ENCODE measurements around the gene CD99L2.

Gene CD99L2

DNA sequence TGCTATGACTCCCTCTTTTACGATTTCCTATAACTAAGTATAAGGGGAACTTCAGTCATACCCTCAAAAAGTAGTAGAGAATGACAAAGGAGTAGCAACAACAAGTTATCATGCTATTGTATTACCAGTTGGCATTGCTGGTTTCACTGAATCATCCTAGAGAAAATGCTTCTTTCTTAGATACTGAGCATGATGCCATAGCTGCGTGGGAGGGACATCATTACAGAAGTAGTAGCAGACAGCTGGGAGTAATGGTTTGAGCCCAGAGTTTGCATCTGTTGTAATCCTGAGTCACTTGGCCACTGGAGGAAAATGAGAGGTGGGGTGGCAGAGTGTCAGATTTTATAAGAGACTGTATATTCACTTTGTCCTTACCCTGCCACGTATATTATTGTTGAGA, 166.7 kb downstream of the CD99L2 start:
- no peak overlapping the region for H3K4me3 ChIP-seq (ENCODE audit: low read depth, low read length)
- H3K36me3 ChIP-seq (replicated peaks), result no peaks in the 10 kb centered on the region
- TF ChIP-seq, protein P1, sequence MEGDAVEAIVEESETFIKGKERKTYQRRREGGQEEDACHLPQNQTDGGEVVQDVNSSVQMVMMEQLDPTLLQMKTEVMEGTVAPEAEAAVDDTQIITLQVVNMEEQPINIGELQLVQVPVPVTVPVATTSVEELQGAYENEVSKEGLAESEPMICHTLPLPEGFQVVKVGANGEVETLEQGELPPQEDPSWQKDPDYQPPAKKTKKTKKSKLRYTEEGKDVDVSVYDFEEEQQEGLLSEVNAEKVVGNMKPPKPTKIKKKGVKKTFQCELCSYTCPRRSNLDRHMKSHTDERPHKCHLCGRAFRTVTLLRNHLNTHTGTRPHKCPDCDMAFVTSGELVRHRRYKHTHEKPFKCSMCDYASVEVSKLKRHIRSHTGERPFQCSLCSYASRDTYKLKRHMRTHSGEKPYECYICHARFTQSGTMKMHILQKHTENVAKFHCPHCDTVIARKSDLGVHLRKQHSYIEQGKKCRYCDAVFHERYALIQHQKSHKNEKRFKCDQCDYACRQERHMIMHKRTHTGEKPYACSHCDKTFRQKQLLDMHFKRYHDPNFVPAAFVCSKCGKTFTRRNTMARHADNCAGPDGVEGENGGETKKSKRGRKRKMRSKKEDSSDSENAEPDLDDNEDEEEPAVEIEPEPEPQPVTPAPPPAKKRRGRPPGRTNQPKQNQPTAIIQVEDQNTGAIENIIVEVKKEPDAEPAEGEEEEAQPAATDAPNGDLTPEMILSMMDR (IDR thresholded peaks at IDR 0.05; ENCODE audit: low read depth, low read length, missing control alignments), result no peak
- in situ Hi-C loops (cut with HindIII; ENCODE audit: low pct_ligation_motif_present, low sequenced_read_pairs), result no loop called here
- peak; percentile 81 for DNase-seq
- H3K27ac ChIP-seq, result peak overlapping the region; percentile 13
- no peaks in the 10 kb centered on the region for H3K27me3 ChIP-seq (replicated peaks)

DNA sequence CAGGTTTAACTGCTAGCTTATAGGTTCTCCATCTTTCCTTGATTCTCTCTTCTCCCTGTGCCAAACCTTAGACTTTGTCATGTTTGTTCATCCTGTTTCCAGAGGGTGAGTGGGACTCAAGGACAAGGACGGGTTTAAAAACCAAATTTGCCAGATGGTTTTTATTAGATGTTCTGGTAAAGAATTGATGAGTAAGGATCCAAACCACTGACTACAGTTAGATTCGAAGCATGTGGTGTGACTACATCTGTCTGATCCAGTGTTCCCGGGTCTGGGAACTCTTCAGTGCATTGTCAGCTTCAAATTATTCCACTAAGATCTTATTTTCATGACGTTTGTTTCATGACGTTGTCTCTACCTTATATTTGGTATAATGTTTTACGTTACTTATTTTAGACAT, 167.7 kb downstream of the CD99L2 start:
- H3K4me3 ChIP-seq (ENCODE audit: low read depth, low read length), result no peak overlapping the region
- no peak overlapping the region for H3K27ac ChIP-seq
- in situ Hi-C loops (cut with HindIII; ENCODE audit: low pct_ligation_motif_present, low sequenced_read_pairs), result no loop called here
- TF ChIP-seq, protein P1 (IDR thresholded peaks at IDR 0.05; ENCODE audit: low read depth, low read length, missing control alignments), result no peak
- H3K27me3 ChIP-seq (replicated peaks), result no peaks in the 10 kb centered on the region
- no peaks in the 10 kb centered on the region for H3K36me3 ChIP-seq (replicated peaks)
- DNase-seq, result no peak

DNA sequence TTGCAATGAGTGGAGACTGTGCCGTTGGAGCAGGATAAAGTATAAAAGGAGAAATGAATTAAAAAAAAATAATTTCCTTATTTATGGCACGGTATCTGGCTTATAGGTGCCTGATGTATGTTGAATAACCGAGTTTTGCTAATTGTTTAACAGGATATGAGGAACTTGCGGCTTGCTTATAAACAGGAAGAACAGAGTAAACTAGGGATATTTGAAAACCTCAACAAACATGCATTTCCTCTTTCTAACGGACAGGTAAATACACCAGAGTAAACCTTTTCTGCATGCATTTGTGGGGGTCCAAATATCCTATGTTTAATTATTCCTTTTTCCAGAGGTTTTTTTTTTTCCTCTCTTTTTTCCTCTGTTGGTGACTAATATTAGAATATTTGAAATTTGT, 168.5 kb downstream of the CD99L2 start:
- H3K27me3 ChIP-seq (replicated peaks), result no peaks in the 10 kb centered on the region
- H3K4me3 ChIP-seq (ENCODE audit: low read depth, low read length), result no peak overlapping the region
- TF ChIP-seq, protein P1 (IDR thresholded peaks at IDR 0.05; ENCODE audit: low read depth, low read length, missing control alignments), result no peak
- no peak for DNase-seq
- no peak overlapping the region for H3K27ac ChIP-seq
- in situ Hi-C loops (cut with HindIII; ENCODE audit: low pct_ligation_motif_present, low sequenced_read_pairs), result no loop called here
- no peaks in the 10 kb centered on the region for H3K36me3 ChIP-seq (replicated peaks)

DNA sequence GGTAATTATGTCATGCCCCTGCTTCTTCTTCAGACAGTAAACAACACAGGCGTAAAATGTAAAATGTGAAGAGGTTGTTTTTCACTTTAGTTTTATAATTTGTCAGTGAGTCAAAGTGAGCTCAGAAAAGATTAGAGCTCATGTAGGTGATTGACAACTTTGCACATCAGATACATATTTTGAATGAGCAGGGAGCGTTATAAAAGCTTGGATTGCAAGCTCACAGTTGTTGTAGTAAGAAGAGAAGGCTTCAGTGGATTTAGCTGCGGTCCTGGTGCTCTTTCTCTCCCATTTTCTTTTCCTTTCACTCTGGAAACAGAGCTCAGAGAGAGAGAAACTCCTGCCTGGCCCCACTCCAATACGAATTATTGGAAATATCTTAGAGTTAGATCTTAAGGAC, 178.8 kb downstream of the CD99L2 start:
- TF ChIP-seq, protein P1 (IDR thresholded peaks at IDR 0.05; ENCODE audit: low read depth, low read length, missing control alignments), result no peak
- no peak for DNase-seq
- no peaks in the 10 kb centered on the region for H3K36me3 ChIP-seq (replicated peaks)
- no peak overlapping the region for H3K27ac ChIP-seq
- no peaks in the 10 kb centered on the region for H3K27me3 ChIP-seq (replicated peaks)
- in situ Hi-C loops (cut with HindIII; ENCODE audit: low pct_ligation_motif_present, low sequenced_read_pairs), result no loop called here
- no peak overlapping the region for H3K4me3 ChIP-seq (ENCODE audit: low read depth, low read length)
